Muscle of back (tissue), 13 donors: ENCODE measurements around the gene BTG1. TPM values are rescaled to one million over a fixed set of nuclear protein-coding genes. Genes with fewer than 3 reads are reported as not detected.

Source experiments
- DNase-seq, 3 donors: peaks; one replicate each; pipeline versions ENCODE4 v3.0.0 to v3.0.0-alpha.2; 2013
- long read RNA-seq, 9 donors: transcript quantifications; one replicate each; lab custom pipeline, GENCODE V29; 2026
- polyA plus RNA-seq, 10 donors: library from polyadenylated mRNA; unstranded; fragments of 120-200 nt; gene quantifications; one replicate each; pipeline ENCODE4 v1.2.1, GENCODE V29; 2013; ENCODE audit not compliant: insufficient read length in 10 of 10

Gene BTG1
- polyA plus RNA-seq = 10 to 100 TPM; 43.5 to 82.3 (median 57.5) TPM
- long read RNA-seq, donor 1, full-length matches to known transcripts = 35 of 35 reads
- long read RNA-seq, donor 1, partial matches to known transcripts = 0 of 35 reads
- long read RNA-seq, donor 1, other reads (novel, unspliced or antisense) = 0 of 35 reads
- long read RNA-seq, donor 2, full-length matches to known transcripts = 34 of 34 reads
- long read RNA-seq, donor 2, partial matches to known transcripts = 0 of 34 reads
- long read RNA-seq, donor 2, other reads (novel, unspliced or antisense) = 0 of 34 reads
- long read RNA-seq, donor 3, full-length matches to known transcripts = 1 of 1 reads
- long read RNA-seq, donor 3, partial matches to known transcripts = 0 of 1 reads
- long read RNA-seq, donor 3, other reads (novel, unspliced or antisense) = 0 of 1 reads
- long read RNA-seq, donor 4, full-length matches to known transcripts = 23 of 23 reads
- long read RNA-seq, donor 4, partial matches to known transcripts = 0 of 23 reads
- long read RNA-seq, donor 4, other reads (novel, unspliced or antisense) = 0 of 23 reads
- long read RNA-seq, donor 5, full-length matches to known transcripts = 49 of 49 reads
- long read RNA-seq, donor 5, partial matches to known transcripts = 0 of 49 reads
- long read RNA-seq, donor 5, other reads (novel, unspliced or antisense) = 0 of 49 reads
- long read RNA-seq, donor 6, full-length matches to known transcripts = 56 of 56 reads
- long read RNA-seq, donor 6, partial matches to known transcripts = 0 of 56 reads
- long read RNA-seq, donor 6, other reads (novel, unspliced or antisense) = 0 of 56 reads
- long read RNA-seq, donor 7, full-length matches to known transcripts = 20 of 20 reads
- long read RNA-seq, donor 7, partial matches to known transcripts = 0 of 20 reads
- long read RNA-seq, donor 7, other reads (novel, unspliced or antisense) = 0 of 20 reads
- long read RNA-seq, donor 8, full-length matches to known transcripts = 42 of 42 reads
- long read RNA-seq, donor 8, partial matches to known transcripts = 0 of 42 reads
- long read RNA-seq, donor 8, other reads (novel, unspliced or antisense) = 0 of 42 reads
- long read RNA-seq, donor 9, full-length matches to known transcripts = 7 of 7 reads
- long read RNA-seq, donor 9, partial matches to known transcripts = 0 of 7 reads
- long read RNA-seq, donor 9, other reads (novel, unspliced or antisense) = 0 of 7 reads

GRCh38 chr12:92145731-92146496 is at the start of gene BTG1:
BTG1 (minus strand) TSS chr12:92145846; CDS start chr12:92145535, 311 bp downstream.
- peak; percentile 100 for DNase-seq

DNA sequence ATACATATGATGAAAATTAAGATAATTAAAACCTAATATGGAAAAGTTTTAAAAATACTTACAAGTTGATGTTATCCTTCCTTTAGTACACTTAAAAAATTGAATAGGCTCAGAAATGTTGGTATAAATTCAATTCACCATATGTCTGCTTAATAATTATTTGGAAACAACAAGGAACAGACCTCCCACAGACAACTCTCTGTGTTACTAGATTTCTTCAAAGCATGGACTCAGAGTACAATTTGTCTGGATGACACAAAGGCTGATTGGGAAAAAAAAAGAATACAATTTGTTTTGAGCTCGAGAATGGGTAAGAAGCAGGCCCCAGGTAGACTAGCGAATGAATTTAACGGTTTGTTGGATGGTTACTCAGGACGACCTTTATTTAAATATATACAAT is 48.9 kb upstream of the BTG1 start:
- DNase-seq = no peak

GRCh38 chr12:92193846-92194245 is 48.2 kb upstream of the BTG1 start:
- peak in 2 of 3 donors; percentile 20 to 38 for DNase-seq

DNA sequence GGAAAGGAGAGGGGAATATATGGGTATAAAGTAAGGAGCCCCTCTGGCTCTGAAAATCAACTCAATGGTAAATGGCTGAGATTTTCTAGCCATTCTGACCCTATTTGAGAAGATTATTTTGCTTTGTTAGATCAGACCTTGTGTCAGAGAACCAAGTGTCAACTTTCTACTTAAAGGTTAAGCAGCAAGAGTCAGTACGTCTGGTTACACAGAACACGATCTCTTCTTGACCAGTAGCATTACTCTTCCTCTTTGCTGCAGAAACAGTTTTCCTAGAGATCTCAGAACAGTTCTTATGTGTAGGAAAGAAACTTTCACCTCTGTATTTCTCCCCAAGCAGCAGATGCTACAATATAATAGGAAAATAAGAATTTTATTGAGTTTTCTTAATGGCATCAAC is 47.4 kb upstream of the BTG1 start:
- DNase-seq = no peak

- DNase-seq = no peak
Measured at GRCh38 chr12:92192360-92192759, 46.7 kb upstream of the BTG1 start.

GRCh38 chr12:92191061-92191460 is 45.4 kb upstream of the BTG1 start:
- DNase-seq = peak in 2 of 3 donors; percentile 8 to 25

DNA sequence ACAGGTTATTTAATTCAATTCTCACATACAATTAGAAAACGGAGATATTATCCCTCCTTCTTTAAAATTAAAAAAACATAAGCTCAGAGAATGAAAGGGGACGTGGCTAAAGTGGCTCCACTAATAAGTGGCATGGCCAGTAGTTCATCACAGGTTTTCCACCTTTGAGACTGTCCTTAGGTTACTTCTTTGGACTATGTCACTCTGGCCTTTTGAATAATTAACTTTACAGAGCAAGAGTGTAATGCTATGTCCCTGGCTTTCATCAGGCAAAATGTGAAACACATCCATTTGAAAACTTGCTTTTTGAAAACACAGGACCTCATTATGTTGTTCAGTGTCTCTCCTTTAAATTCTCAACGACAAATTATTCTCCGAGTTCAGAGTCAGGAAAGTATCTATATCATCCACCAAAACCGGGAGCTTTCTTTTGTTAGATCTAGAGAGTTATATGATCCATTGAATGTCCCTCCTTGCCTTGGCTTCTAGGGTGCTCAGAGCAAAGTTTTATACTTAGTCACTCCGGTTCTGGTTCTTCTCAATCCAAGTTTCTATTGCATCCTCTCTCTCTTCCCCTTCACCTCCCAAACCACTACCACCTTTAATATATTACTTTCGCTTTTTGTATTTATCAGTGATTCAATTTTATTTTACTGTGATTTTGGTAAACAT is 43.0 kb upstream of the BTG1 start:
- DNase-seq = no peak

DNA sequence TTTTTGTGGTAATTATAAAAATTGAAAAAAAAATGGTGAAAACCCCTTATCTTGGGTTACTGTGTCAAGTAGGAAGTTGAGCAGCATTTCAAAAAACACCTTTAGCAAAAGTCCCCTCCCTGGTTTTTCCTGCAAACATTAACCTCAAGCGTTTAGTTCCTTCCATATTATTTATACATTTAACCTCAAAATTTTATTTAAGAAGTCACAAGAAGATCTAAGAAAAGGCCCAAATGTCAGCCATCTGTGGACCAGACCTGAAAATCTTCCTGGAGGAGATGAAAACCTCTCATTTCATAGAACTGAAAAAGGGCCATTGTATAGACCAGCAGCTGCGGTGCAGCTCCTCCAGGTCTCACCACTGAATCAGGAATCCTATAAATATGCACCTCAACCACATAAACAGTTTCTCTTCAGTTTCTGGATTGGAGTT is 40.4 kb upstream of the BTG1 start:
- no peak for DNase-seq

- no peak for DNase-seq
Measured at GRCh38 chr12:92185052-92185451, 39.4 kb upstream of the BTG1 start.

DNA sequence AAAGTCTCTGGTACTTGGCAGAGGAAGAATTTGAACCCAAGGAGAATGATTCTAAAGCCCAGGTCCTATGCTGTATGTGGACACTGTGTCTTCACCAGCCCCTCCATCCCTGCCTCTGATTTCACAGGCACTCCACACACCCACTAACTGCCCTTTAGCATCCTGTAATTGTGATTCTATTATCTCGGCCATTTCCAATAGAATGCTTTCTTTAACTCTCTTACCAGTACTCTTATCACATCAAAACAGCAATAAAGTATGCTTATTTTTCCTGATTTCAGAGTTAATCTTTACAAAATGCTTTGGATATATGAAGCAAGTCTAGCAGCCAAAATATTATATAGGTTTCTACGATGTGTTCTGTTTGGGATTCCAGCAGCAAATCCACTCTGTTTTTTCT is 37.9 kb upstream of the BTG1 start:
- no peak for DNase-seq

- no peak for DNase-seq
Measured at GRCh38 chr12:92178340-92178739, 32.7 kb upstream of the BTG1 start.

GRCh38 chr12:92176646-92177045 is 31.0 kb upstream of the BTG1 start:
- no peak for DNase-seq

DNA sequence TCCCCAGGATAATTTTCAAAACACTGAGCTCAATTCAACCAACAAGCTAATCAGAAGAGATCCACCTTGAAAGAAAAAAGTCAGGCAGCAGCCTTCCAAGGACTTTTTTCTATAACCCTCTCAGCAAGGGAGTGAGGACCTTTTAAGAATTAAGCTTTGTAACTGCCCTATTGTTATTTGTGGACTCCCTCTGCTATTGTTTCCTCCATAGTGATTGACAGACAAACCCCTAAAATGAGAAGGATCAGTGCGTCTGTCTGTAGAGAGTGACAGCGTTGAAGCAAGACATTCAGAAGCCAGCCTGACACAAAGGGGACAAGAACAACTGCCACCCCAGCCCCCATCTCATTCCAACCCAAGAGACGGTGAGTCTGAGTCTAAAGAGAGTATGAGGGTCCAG is 30.3 kb upstream of the BTG1 start:
- DNase-seq = no peak

DNA sequence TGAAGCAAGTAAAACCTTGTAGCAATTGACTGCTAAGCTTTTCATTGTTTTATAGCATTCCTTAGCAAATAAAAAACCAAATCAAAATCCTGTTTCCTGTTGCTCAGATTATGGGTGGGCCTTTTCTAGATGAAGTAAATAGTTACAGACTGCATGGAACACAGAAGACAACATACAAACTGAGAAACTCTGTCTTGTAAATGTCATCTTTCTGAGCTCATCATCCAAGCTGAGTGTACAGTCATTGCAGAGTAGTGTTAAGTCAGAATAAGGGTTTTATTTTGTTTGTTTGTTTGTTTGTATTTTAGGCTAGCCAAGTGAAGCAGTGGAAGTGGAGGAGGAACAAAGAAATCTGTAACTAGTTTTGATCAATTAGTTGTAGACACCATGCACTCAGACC is 24.4 kb upstream of the BTG1 start:
- DNase-seq = no peak

DNA sequence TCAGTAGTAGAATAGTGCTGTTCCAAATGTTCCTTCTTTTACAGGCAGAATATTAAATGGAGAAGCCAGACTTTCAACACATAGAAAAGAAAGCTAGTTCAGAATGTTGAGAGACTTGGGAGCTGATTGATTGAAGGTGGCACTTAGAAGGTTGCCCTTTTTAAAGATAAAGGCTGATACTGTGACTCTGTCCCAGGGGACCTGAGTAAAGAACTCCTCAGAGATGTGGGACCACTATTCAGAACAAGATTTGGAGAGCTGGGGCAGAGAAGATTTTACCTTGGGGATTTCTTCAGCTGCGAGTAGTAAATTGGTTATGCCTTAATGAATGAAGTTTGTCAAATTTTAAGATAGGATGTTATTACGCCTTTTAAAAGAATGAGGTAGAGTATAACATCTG is 21.4 kb upstream of the BTG1 start:
- DNase-seq = no peak

DNA sequence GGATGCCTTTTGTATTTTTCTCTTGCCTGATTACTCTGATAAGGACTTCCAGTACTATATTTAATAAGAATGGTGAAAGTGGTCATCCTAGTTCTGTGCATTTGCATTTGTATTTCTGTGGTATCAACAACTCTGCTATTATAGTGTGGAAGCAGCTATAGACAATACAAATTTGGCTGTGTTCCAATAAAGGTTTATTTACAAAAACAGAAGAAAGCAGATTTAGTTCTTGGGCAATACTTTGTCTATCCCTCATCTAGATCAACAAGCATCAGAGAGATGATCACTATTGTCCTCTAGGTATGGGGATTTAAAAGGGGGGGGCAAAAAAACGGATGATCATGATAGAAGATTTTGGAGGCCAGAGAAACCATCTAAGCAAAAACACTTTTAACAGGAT is 19.1 kb upstream of the BTG1 start:
- no peak for DNase-seq

- no peak for DNase-seq
Measured at GRCh38 chr12:92162079-92162478, 16.4 kb upstream of the BTG1 start.

DNA sequence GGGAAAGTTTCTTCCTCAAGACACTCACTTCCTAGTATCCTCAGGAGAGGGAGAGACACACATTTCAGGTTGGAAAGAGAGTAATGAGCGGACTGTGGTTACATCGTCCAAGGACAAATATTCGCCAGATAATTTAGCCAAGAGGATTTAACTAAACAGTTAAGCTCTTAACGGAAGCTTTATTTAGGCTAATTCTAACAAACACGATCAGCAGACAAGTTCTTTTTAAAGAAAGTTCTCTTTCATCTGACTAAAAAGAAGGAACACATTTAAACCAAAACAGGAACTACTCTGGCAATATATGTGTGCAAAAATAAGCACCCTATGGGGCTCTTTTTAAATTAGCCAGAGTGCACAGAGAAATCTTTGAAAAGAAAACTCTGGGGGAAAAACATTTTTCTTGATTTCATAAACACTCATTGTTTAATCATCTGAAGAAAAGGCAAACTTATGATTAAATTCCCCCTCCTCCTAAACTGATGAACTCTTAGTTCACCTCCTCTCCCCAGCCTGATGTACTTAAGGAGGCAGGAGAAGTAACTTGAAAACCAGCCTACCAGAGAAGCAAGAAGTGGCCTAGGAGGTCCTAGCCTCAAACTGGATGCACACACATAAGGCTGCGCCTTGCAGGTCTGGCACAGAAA is 13.3 kb upstream of the BTG1 start:
- DNase-seq = no peak

DNA sequence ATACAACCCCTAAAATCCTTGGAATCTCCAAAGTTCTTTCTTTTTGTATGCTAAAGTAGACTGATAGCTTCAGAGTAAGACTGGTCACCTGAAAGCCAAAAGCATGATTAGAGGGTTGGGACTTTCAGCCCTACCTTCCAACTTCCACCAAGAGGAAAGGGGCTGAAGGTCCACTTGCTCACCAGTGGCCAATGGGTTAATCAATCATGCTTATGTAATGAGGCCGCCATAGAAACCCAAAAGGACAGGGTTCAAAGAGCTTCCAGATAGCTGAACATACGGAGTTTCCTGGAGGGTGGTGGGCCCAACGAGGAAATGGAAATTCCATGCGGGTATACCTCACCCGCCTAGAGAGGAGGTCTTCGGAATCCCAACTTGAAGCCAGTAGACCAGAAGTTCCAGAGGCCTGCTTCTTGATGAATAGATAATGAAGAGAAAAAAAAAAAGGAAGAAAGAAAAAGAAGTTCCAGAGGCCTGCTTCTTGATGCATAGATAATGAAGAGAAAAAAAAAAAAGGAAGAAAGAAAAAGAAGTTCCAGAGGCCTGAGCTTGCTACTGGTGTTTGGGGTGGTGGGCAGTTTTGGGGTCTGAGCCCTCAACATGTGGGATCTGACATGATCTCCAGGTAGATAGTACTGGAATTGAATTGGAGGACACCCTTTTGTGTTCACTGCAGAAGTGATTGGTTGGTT is 11.2 kb upstream of the BTG1 start:
- no peak for DNase-seq

DNA sequence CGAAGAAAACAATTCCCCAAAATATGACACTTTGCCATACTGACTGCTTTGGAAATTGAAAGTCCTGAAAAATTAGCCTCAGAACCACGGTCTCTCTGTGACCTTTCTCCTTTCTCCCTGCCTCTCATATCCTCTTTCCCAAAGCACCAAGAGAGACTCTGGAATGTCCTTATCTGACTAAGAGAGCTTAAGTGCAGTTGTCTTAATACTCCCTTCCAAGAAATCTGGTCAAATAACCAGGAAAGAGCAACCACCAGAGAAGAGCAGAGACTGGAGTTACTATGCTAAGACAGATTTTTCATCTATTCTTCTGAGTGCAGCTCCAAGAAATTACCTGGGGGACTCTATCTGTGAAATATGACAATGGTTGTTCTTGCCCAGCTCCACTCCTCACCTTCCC is 10.5 kb upstream of the BTG1 start:
- DNase-seq = no peak
